ENCODE data around the gene PLEKHM1.

The PLEKHM1 gene

GRCh38 chr17:45388604-45389325 lies 101.8 kb downstream of the PLEKHM1 start:
- H3K4me3 ChIP-seq (ENCODE audit: low read depth, low read length), result no peak overlapping the region
- TF ChIP-seq CTCF (IDR thresholded peaks at IDR 0.05; ENCODE audit: low read depth, low read length, missing control alignments), result no peak
- no peaks in the 10 kb centered on the region for H3K36me3 ChIP-seq (replicated peaks)
- in situ Hi-C loops (cut with HindIII; ENCODE audit: low pct_ligation_motif_present, low sequenced_read_pairs), result loop anchor here (25.0 kb wide), 1 partner anchor 176 kb away; the partner anchor contains the start of gene FMNL1
- peak; percentile 19 for DNase-seq
- no peaks in the 10 kb centered on the region for H3K27me3 ChIP-seq (replicated peaks)
- H3K27ac ChIP-seq, result no peak overlapping the region

DNA sequence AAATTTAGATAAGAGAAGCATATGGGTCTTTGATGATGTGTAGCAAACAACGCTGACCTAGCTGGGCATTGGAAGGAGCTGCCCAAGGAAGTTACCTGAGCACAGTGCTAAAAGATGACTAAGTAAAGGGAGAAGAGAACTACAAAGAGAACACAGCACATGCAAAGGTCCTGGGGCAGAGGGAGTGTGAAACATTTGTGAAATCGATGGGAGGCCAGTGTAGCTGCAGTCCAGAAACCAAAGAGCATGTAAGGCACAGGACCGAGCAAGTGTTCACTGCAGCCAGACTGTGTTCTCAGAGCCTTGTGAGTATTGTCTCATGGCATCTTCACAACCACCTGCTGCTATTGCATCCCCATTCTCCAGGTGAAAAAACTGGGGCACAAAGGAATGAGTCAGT lies 102.8 kb downstream of the PLEKHM1 start:
- H3K27ac ChIP-seq, result no peak overlapping the region
- H3K27me3 ChIP-seq (replicated peaks), result no peaks in the 10 kb centered on the region
- no peaks in the 10 kb centered on the region for H3K36me3 ChIP-seq (replicated peaks)
- no peak for TF ChIP-seq CTCF (IDR thresholded peaks at IDR 0.05; ENCODE audit: low read depth, low read length, missing control alignments)
- in situ Hi-C loops (cut with HindIII; ENCODE audit: low pct_ligation_motif_present, low sequenced_read_pairs), result loop anchor here (25.0 kb wide), 1 partner anchor 175 kb away; the partner anchor contains the start of gene FMNL1
- DNase-seq, result no peak
- no peak overlapping the region for H3K4me3 ChIP-seq (ENCODE audit: low read depth, low read length)

- DNase-seq, result no peak
- no peak for TF ChIP-seq CTCF (IDR thresholded peaks at IDR 0.05; ENCODE audit: low read depth, low read length, missing control alignments)
- in situ Hi-C loops (cut with HindIII; ENCODE audit: low pct_ligation_motif_present, low sequenced_read_pairs), result loop anchor here (25.0 kb wide), 1 partner anchor 174 kb away; the partner anchor contains the start of gene FMNL1
- no peaks in the 10 kb centered on the region for H3K36me3 ChIP-seq (replicated peaks)
- no peak overlapping the region for H3K4me3 ChIP-seq (ENCODE audit: low read depth, low read length)
- H3K27me3 ChIP-seq (replicated peaks), result no peaks in the 10 kb centered on the region
- no peak overlapping the region for H3K27ac ChIP-seq
Measured at GRCh38 chr17:45386178-45386577, 104.3 kb downstream of the PLEKHM1 start.

Data from brain microvascular endothelial cell (primary cell).